ENCODE results near the gene PIF1. TPM values are rescaled to one million over a fixed set of nuclear protein-coding genes. Genes with fewer than 3 reads are reported as not detected.

PIF1 gene
- total and polyA plus RNA-seq, 2 of the 4 experiments (the other 2 are of a cell fraction) = 3.9 to 19.9 TPM

GRCh38 chr15:64841060-64841343 is 15.6 kb upstream of the PIF1 start:
- Histone ChIP-seq H4K5ac (ENCODE audit: low read depth, low read length) (peak overlapping the region; percentile 69), H3K4me1 (ENCODE audit: control insufficient read depth, insufficient read depth, low read length) (peaks cover 18% of the 10 kb centered on the region), H3K36me3 (ENCODE audit: control insufficient read depth, insufficient read depth, low read length) (peaks cover 3% of the 10 kb centered on the region; the same call in 1 of the 2 replicates), H2BK20ac (ENCODE audit: low read depth, low read length) (0 out of 2 replicates have a peak overlapping the region, but pooled peaks have one; percentile 8), H3K4me3 (ENCODE audit: insufficient read depth, low read depth, low read length) (peak overlapping the region; percentile 61), H3K9ac (ENCODE audit: low read depth, low read length) (peak overlapping the region; percentile 90), H3K18ac (ENCODE audit: low read depth, low read length) (peak overlapping the region; percentile 76), H2AFZ (replicated peaks; ENCODE audit: low read length, poor library complexity) (peak overlapping the region; percentile 92), H2BK5ac (ENCODE audit: low read depth, low read length, poor library complexity, severe bottlenecking) (peak overlapping the region; percentile 87), H3K23ac (ENCODE audit: low read depth, low read length) (peak overlapping the region; percentile 95), H2AK5ac (ENCODE audit: low read depth, low read length) (peak overlapping the region; percentile 88), H3K9me1 (ENCODE audit: insufficient read depth, low read length) (peaks cover 25% of the 10 kb centered on the region), H2AK9ac (replicated peaks; ENCODE audit: low read depth, low read length, poor library complexity) (peak overlapping the region; percentile 90), H4K8ac (ENCODE audit: low read depth in 2 of 2, low read length in 2 of 2) (peak overlapping the region; percentile 46 to 86), H3K56ac (ENCODE audit: extremely low read depth, insufficient read depth, low read length) (peak overlapping the region; percentile 64), H3K27me3 (ENCODE audit: control insufficient read depth, insufficient read depth, low read length) (no peaks in the 10 kb centered on the region), H3K4ac (ENCODE audit: low read depth, low read length) (peak overlapping the region; percentile 95), H3K4me2 (ENCODE audit: low read depth, low read length) (peak overlapping the region; percentile 92), H3K79me1 (ENCODE audit: low read depth in 1 of 2, low read length in 2 of 2) (peaks cover 0 to 50% of the 10 kb centered on the region in 2 experiments; a peak in 2 of 4 replicates), H3K9me3 (ENCODE audit: control insufficient read depth, insufficient read depth, low read length) (no peaks in the 10 kb centered on the region), H3K27ac (ENCODE audit: insufficient read depth, low read length) (peak overlapping the region; percentile 92), H2BK15ac (ENCODE audit: low read depth, low read length) (peak overlapping the region; percentile 35; the same call in 1 of the 3 replicates), H2BK120ac (ENCODE audit: low read depth, low read length) (peak overlapping the region; percentile 68; the same call in 1 of the 2 replicates), H4K91ac (ENCODE audit: insufficient read depth, low read depth, low read length) (peak overlapping the region; percentile 92), H3K14ac (replicated peaks; ENCODE audit: low read depth, low read length) (peak overlapping the region; percentile 86), H4K20me1 (ENCODE audit: insufficient read depth, low read length) (peaks cover 42% of the 10 kb centered on the region)
- ChIA-PET CTCF (interaction anchor here (0.6 to 1.0 kb wide), 5 partner anchors 14 to 141 kb away, joined by 3 to 5 read pairs (median 3); no protein-coding TSS in a partner anchor), POLR2A (ENCODE audit: unreplicated experiment) (interaction anchor here (0.5 to 0.9 kb wide), 3 partner anchors 16 to 183 kb away, joined by 3 read pairs; partner anchors contain the start of gene PIF1)
- dilution Hi-C loops (cut with HindIII; ENCODE audit: low sequenced_read_pairs, unreplicated experiment) = no loop called here
- BruUV-seq (replicated peaks) = no TSS peak
- 3% methylated on average over 6 of the region's 12 CpGs; no CpG with 5 or more reads in 1 of the 2 experiments for WGBS, 2 experiments (ENCODE audit: extremely low coverage in 2 of 2, insufficient read length in 1 of 2)
- in situ Hi-C loops (cut with MboI; ENCODE audit: low sequenced_read_pairs) = loop anchor here (5.0 kb wide), 1 partner anchor 66 kb away; no protein-coding TSS in a partner anchor
- no peak for TF ChIP-seq FOS (IDR thresholded peaks at IDR 0.05; ENCODE audit: low read depth, low read length)
- no peak for TF ChIP-seq NFE2L2 (IDR thresholded peaks at IDR 0.05; ENCODE audit: low read depth, low read length)
- no peak for TF ChIP-seq MAZ (IDR thresholded peaks at IDR 0.05; ENCODE audit: borderline replicate concordance, low read depth, low read length)
- no peak for TF ChIP-seq MAFK (IDR thresholded peaks at IDR 0.05; ENCODE audit: low read depth, low read length)
- no peak for TF ChIP-seq RAD21 (IDR thresholded peaks at IDR 0.05; ENCODE audit: low read length)
- TF ChIP-seq BHLHE40 (IDR thresholded peaks at IDR 0.05; ENCODE audit: low read depth, low read length) = no peak
- TF ChIP-seq MXI1 (IDR thresholded peaks at IDR 0.05; ENCODE audit: borderline replicate concordance, low read depth, low read length) = no peak
- TF ChIP-seq RFX5 (IDR thresholded peaks at IDR 0.05; ENCODE audit: low read depth, low read length) = no peak
- ATAC-seq (ENCODE audit: low read depth) (no peak; the same call in none of the 2 replicates), DNase-seq (no peak)
- intact Hi-C loops (cut with micrococcal nuclease) = loop anchor here (1.0 to 5.0 kb wide), 3 partner anchors 64 to 186 kb away; partner anchors contain the start of genes MTFMT and SPG21

Data from IMR-90 (cell line).